ENCODE measurements around the gene ZC3H7A.

The ZC3H7A gene

GRCh38 chr16:11711662-11712061 lies 85.4 kb downstream of the ZC3H7A start:
- TF ChIP-seq BACH2 (CRISPR knock-in tag; IDR thresholded peaks at IDR 0.05; ENCODE audit: borderline replicate concordance) (no peak), ARNTL (CRISPR knock-in tag; IDR thresholded peaks at IDR 0.05; ENCODE audit: borderline replicate concordance, low read depth) (no peak), RARB (CRISPR knock-in tag; IDR thresholded peaks at IDR 0.05) (no peak), PATZ1 (CRISPR knock-in tag; IDR thresholded peaks at IDR 0.05; ENCODE audit: borderline replicate concordance) (no peak), TCF4 (CRISPR knock-in tag; IDR thresholded peaks at IDR 0.05; ENCODE audit: borderline replicate concordance) (no peak), OSR1 (CRISPR knock-in tag; IDR thresholded peaks at IDR 0.05) (no peak), ISL1 (CRISPR knock-in tag; IDR thresholded peaks at IDR 0.05) (no peak), POU6F1 (CRISPR knock-in tag; IDR thresholded peaks at IDR 0.05; ENCODE audit: borderline replicate concordance, low read depth) (no peak), ZNF565 (CRISPR knock-in tag; conservative IDR thresholded peaks at IDR 0.05; ENCODE audit: low read depth) (no peak), ESRRG (CRISPR knock-in tag; IDR thresholded peaks at IDR 0.05) (no peak), TSHZ2 (CRISPR knock-in tag; IDR thresholded peaks at IDR 0.05) (no peak), SNAI2 (CRISPR knock-in tag; IDR thresholded peaks at IDR 0.05) (no peak), ZFP30 (CRISPR knock-in tag; IDR thresholded peaks at IDR 0.05) (no peak), CREB5 (CRISPR knock-in tag; IDR thresholded peaks at IDR 0.05; ENCODE audit: low read depth) (no peak)
- no peak for ATAC-seq

- TF ChIP-seq OSR1 (CRISPR knock-in tag; IDR thresholded peaks at IDR 0.05) (no peak), PPARA (CRISPR knock-in tag; IDR thresholded peaks at IDR 0.05; ENCODE audit: borderline replicate concordance) (no peak), ZNF565 (CRISPR knock-in tag; conservative IDR thresholded peaks at IDR 0.05; ENCODE audit: low read depth) (no peak), ZFP3 (CRISPR knock-in tag; IDR thresholded peaks at IDR 0.05) (no peak), SNAI2 (CRISPR knock-in tag; IDR thresholded peaks at IDR 0.05) (no peak), CREB5 (CRISPR knock-in tag; IDR thresholded peaks at IDR 0.05; ENCODE audit: low read depth) (no peak), TSHZ2 (CRISPR knock-in tag; IDR thresholded peaks at IDR 0.05) (no peak), PATZ1 (CRISPR knock-in tag; IDR thresholded peaks at IDR 0.05; ENCODE audit: borderline replicate concordance) (no peak), BACH2 (CRISPR knock-in tag; IDR thresholded peaks at IDR 0.05; ENCODE audit: borderline replicate concordance) (no peak), CSRNP3 (CRISPR knock-in tag; IDR thresholded peaks at IDR 0.05) (no peak), POU6F1 (CRISPR knock-in tag; IDR thresholded peaks at IDR 0.05; ENCODE audit: borderline replicate concordance, low read depth) (no peak), ZC3H10 (CRISPR knock-in tag; IDR thresholded peaks at IDR 0.05) (no peak), TCF4 (CRISPR knock-in tag; IDR thresholded peaks at IDR 0.05; ENCODE audit: borderline replicate concordance) (no peak), RARB (CRISPR knock-in tag; IDR thresholded peaks at IDR 0.05) (no peak), ISL1 (CRISPR knock-in tag; IDR thresholded peaks at IDR 0.05) (no peak), ESRRG (CRISPR knock-in tag; IDR thresholded peaks at IDR 0.05) (no peak)
- no peak; the same call in 2 of the 3 replicates for ATAC-seq
These were observed 88.6 kb downstream of the ZC3H7A start for GRCh38 chr16:11708421-11708820.

All from SK-N-SH treated with all-trans-retinoic acid at 6 μM for 48 hours (cell line).